Pulmonary artery endothelial cell (primary cell): ENCODE data around the gene PELI2. TPM values are rescaled to one million over a fixed set of nuclear protein-coding genes. Genes with fewer than 3 reads are reported as not detected.

ENCODE experiments used
- DNase-seq: peaks from one replicate; pipeline ENCODE4 v3.0.0-alpha.2; 2011; ENCODE audit warnings: low read depth, low spot score
- total RNA-seq: library from RNA; depleted of rRNA; stranded (reverse); fragments of >200 nt; gene quantifications from 2 replicates; pipeline ENCODE4 v1.2.3, GENCODE V29; 2014

The PELI2 gene
- total RNA-seq, 1 donor from 2014 or later = 13.6 TPM

DNA sequence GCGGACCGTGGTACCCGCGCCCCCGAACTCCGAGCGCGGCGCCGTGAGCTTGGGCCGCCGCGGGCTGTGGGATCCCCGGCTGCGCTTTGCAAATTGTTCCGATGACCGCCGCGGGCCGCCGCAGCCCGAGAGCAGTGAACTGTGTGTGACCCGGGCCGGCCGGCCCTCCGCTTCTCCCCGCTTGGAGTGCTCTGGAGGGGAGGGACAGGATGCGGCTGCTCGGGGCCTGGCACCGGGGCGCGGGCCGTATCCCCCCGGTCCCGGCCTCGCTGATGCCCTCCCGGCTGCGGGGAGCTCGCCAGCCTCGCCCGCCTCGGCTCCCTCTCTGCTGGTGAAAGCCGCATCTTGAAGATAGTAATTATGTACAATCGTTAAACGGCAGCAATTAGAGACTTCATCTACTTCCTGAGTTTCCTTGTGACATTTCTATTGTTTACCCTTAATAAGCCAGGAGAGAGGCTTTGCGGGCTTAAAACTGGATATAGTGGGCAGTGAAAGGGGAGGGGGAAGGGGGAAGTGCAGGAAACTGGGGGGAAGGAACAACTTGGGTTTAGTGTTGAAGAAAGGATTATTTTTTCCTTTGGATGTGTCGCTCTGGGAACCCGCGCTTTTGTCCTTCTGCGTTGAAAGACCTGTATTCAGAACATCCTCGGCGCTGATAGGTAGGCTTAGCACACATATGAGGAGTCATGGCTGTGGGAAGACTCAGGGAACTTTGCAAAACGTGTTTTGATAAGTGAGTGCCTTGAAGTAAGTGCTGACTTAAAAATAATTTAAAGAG lies 1.2 kb downstream of the PELI2 start:
- no peak for DNase-seq

DNA sequence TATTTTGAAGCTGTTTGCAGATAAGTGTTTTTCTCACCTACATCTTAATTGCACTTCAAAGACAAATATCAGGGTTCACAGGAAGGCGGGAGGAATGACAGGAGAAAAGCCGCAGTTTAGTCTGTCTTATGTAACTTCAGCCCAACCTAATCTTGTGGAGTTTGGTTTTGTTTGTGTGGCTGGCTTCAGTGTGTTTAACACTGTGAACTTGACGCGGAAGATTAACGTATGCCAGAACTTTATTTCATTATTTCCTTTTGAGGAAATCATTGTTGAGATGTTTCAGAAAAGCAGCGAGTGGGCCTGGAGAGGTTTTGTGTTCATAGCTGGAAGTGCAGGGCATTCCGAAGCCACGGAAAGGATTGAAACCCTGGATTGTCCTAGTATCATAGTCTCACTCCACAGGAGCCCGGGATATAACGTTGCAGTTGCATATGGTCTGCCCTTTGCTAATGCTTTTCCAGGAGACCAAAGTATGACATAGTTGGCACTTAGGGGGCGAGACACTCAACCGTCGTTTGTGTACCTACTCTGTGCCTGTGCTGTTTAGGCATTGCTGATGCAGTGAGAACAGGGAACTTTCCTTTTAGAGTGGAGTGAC lies 2.0 kb downstream of the PELI2 start:
- DNase-seq = no peak

DNA sequence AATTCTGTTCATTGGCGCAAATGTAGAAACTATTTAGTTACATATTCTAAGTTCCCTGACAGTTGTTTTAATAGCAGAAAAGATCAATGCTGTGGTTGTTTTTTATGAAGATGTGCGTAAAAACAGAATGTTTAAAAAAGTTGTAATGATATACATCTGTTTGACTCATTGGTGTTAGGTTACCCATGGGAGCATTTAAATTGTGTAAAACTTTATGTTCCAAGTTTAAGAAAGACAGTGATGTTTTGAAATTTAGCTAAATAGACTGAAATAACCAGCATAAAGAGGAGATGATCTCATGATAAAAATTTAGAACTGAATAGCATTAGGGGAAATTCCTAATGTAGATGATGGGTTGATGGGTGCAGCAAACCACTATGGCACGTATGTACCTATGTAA lies 3.6 kb downstream of the PELI2 start:
- no peak for DNase-seq

DNA sequence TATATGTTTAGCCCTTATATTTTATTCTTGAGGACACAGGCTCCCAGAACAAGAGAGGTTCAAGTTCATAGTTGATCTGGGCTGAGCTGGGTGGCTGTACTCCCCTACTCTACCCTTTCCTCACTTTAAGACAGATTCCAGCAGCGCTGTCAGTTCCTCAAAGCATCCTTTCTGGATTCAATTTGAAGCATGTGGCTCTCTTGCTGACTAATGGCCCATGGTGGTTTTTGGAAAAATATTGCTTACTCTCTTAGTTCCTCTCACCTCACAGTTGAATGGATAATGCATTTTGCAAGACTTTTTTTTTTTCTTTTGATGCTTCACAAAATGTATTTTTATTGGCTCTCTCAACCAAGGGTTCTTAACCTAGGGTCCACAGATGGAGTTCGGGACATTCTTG lies 4.1 kb downstream of the PELI2 start:
- DNase-seq = no peak

DNA sequence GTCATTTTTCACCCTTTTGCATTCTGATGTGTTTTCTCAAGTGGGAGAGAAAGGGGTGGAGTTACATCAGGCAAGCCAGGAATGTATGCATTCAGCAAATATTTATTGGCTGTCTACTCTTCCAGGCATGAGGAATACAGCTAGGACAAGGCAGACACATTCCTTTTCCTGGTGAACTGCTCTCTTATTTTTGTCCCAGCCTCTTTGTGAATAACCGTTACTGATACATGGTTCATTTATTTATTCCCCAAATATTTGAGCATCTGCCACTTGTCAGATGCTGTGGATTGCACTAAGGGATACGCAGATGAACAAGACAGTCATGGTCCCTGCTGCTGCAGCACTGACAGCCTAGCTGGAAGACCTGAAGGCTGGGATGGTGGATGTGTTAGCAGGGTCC lies 6.1 kb downstream of the PELI2 start:
- no peak for DNase-seq

DNA sequence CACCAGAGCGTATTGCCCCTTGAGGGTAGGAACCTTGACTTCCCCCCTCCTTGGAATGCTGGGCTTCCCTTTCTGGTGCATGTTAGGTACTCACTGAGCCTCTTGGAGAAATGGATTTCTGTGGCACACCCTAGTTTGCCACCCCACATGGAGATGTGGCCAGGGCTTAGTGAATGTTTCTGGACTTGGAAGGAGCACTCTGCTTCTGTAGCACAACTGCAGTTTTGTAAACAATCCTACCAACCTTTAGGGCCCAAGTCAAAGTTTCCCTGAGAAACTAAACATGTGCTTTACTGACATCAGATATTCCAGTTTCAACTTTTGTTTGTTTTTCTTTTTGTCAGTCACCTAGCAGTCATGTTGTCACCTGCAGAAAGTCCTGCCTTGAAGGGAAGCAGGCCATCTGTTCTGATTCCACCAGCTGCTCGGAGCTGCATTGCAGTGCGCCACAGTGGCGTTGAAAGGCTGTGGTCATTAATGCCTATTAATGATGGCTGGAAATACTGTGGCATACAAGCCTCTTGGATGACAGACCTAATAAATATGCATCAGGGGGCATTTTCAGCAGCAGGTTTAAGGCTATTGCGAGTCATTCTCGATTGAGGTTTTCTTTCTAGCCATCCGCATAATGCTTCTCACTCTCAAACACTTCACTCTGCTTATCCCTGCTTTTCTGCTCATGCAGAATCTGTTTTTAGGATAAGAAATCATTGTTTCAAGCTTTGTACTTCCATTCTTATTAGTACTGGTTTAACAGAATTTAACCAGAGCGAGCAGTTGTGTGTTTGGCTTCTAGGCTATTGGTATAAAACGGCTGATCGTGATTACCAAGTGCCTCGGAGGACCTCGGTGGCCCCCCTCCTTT lies 7.8 kb downstream of the PELI2 start:
- DNase-seq = no peak

DNA sequence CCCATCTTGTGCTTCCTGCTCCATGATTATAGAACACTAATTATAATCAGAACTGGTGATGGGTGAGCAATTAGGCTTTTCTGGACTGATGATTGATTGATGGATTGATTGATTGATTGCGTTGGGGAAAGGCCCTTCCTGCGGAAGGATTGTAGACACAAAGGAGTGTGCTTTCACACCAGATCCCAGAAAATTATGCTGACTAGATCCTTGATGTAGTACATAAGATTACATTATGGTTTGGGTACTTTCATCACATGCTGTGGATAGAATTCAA lies 8.4 kb downstream of the PELI2 start:
- no peak for DNase-seq

DNA sequence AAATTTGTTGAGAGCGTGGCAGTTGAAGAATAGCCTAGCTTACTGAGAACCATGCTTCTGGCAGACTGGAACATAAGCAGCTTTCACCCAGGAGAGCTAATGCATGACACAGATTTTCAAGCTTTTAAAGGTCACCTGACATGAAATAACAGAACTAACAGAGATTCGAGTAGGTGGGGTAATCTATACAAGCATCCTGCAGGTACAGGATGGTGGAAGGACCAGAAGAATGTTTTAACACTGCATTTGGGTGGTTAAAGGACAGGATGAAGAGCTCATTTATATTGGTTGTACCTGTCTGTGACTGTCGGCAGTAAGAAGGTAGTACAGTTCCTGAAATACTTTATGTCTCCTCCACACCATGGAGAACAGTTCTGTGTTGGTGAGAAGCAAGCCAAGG lies 8.9 kb downstream of the PELI2 start:
- no peak for DNase-seq

DNA sequence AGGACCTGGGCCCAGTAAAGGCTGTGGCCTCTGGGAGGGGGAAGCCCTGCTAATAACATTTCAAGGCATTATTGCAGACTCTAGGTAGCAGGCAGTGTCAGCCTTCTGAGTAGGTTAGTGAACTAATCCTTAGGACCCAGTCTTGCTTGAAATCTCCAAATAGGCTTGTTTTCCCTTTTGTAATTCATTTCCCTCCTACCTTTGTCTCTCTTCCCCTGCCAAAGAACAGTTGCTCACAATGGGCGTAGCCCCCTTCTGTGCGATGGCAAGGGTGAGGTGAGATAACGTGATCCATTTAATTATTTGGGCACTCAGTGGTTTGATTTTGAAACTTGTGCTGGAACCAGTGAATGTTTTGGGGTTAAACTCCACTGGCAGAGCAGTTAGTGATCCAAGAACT lies 10.9 kb downstream of the PELI2 start:
- DNase-seq = no peak

DNA sequence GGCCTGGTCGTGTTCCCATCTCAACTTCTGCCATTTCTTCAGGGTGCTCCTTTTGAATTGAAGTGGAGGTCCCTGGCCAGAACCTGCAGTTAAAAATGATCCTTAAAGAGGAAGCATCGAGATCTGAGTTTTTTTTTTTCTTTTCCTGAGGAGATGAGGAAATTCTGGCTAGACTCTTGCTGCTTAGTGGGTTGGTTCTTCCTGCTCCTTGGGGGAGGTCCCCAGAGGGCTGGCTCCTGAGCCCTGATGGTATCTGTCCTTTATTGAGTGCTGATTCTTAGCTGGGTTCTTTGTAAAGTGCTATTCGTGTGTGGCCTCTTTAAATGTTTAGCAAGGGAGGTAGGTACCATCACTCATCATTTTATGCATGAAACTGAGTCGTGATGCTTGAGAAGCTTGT lies 11.7 kb downstream of the PELI2 start:
- DNase-seq = no peak

DNA sequence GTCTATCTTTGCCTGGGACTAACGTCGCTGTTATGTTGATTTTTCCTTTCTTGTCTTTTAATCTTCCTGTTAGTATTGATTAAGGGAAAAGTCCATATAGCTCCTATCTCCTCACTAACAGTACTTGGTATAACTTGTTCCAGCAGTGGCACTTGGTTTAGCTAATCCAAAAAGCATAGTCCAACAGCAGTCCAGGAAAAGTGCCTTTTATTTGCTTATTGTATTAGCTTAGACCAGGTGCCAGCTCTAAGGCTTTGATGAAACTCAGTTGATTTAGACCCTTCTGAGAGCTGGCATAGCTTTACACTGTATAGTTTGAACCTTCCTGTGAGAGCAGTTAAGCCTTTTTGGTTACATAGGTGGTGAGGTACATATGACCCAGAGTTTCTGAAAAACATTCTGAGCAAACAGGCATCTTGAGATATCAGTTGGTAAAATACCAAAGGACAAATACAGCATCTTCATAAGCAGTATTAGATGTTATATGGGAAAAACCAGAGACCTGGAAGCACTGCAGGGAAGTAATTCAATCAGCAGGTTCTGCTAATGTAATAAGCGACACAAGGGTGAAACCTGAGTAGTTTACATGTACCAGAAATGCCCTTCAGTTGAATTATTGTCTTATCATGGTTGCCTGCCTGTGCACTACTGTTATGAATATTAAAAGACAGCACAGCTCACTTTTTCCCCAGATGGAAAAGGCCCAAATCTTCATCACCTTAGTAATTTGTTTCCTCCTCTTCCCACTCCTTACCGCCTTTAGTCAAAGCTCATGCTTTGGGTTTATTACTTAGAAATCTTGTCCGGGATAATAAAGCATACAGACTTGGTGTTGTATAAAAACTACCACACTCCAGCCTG lies 13.0 kb downstream of the PELI2 start:
- DNase-seq = no peak

DNA sequence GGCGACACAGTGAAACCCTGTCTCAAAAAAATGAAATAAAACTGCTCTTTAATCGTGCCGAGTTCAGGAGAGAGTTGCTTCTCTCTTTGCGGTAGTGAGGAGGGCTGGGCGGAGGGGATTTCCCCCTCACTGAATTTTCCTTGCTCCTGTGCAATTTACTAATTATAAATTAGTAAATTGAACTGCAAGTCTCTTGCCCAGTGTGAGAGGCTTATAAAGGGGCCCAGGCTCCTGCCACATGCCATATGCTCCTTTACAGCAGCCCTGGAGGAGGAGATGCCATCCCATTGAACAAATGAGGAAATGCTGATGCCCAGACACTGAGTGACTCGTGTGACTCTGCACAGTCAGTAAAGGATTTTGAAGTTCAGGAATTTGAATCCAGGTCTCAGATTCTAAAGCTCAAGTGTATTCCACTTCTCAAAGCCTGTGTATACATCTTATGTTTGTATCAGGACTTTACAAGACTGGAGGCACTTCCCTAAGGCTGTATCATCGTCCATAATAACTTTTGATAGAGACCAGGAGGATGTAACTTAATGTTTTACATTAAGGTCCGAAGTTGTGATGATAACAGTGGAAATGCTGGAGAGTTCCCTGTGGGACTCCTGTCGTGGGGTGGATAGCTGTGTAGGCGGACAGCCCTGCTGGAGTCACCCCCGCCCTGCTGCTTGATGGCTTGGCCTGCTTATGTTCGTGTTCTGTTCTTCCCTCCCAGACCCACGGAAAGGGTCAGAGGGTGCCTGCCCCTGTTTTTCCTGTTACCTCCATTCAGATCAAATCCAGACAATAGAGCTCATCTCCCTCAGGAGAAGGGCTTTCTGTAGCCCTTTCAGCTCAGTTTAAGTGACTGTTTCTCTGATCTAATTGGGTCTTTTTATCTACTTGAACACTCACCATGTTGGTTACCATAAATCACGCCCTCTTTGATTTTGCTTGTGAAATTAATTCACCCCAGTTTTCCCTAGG lies 13.9 kb downstream of the PELI2 start:
- DNase-seq = no peak

DNA sequence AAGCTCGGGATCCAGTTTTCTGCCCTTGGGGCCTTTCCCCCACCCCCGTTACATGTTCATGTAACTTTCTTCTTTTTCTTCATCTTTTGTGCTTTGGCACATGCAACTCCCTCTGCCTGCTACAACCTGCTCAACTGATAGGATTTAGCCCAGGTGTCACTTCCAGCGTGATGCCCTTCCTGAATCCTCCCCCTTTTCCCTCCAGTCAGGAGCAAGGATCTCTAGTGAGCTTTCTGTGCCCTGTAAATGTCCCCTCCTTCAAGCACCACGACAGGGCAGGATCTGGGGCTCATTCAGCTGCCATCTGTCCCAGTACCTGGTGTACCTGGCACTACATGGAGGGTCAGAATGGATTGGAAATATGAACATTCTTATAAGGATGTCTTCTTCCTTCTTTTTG lies 15.3 kb downstream of the PELI2 start:
- no peak for DNase-seq

DNA sequence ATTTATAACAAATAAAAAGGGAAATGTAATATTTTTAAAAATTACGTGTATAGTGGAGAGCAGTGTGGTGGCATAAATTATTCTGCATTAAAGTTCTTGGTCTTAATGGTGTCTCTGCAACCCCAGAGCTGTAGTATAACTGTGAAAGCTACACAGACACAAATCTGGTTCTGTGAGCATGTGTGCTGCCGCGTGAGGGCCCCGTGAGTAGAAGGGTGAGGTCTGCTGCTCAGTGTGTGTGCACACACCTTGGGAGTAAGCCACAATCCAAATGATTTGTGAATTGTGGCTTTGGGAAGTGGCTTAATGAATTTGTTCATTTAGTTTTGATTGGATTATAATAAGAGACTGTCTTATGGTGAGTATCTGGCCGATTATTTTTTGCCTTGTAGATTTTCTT lies 16.8 kb downstream of the PELI2 start:
- no peak for DNase-seq

DNA sequence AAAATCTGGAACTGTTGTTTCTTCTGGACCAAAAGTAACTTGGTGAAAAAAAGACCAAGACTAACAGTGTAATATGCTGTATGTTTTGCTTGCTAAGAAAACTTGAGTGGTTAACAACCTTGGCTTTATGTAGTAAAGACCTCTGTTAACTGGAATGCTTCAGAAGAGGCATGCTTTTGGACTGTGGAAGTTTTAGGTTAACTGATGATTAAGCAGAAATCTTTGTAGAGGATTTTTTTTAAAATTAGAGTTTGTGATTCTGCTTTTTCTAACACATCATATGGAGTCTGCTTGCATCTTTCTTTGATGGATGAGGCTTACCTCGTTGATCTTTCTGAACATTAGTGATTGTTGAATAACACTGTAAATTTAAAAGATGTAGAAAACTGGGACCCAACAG lies 17.5 kb downstream of the PELI2 start:
- DNase-seq = no peak

DNA sequence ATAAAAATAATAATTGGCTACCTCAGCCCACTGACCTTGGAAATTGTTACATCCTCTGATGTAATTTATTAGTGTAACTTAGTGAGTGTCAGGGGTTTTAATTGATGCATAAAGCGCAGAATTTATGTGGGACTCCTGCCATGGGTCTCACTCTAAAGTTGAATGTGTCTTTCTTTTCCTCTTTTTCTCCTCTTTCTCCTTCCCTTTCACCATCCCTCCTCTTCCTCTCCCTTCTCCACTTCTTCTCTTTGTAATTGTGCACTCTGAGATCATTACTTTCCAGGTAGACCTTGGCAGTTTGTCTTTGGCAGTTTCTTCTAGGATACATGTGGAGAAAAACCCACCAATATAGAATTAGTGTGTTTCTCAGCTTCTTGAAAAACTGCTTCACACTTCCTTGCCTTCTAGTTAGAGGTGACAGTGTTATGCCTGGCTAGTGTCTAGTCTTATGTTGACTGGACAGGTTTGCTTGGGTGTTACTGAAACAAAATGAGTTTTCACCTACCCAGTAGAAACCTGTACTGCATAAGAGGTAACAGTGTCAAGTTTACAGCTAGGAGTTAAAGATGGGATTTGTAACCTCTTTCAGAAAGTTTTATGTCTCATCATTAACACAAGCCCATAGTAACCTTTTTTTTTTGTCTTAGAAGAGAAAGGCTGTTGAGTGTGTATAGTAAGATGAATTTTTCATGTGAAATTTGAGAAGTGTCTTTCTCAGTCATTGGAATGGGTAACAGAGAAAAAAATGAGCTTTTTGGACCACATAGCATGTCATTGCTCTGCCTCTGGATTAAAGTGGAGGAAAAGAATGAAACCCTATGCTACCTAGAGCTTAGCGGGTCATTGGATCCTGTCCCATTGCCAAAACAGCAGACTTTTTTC lies 18.6 kb downstream of the PELI2 start:
- no peak for DNase-seq

DNA sequence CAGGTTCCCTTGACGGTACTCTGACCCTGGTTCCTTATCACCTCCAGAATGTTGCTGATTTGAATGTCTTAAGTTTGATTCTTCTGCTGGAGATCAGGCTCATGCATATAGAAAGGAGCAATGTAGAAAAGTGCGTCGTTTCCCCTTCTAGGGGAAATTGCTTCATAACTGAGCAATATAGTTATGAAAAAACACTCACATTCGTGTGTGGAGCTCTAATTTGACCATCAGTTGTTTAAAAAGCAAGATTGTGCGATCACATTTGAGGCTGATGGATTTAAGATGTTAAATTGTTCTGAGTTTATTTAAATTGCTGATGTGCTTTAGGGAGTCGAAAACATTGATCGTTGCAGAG lies 19.2 kb downstream of the PELI2 start:
- DNase-seq = no peak

DNA sequence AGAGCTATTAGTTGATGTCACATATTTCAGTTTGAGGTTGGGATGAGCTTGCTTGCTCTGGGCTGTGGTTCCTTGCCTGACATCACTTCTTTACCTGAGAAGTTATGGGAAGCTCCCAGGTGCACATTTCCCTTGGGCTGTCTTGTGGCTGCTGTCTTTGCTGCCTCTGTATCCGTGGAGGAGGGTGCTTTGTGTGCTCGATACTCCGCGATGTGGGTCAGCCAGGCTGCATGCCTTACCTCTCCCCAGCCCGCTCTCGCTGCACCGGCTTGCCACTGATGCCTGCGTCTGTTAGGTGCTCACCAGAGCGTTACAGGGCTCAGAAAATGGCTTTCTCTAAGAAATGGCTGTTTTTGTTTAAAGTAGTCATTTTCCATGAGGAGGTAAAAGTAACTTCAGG lies 19.6 kb downstream of the PELI2 start:
- no peak for DNase-seq

DNA sequence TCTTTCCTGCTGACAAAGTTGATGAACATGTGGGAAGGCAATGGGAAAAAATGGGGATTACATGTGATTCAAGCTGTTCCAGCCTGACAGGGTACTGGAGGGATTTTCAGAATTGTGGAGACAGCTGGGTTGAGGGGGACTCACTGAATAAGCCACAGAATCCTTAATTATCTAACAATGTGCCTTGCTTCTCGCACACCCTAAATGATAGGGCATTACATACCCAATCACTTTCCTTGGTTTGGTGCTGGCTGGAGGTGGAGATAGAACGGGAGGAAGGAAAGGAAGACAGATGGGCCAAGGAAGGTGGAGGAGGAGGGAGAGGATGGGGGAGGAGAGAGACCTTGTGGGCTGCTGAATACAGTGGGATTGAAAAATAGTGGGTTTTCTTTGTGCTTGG lies 20.7 kb downstream of the PELI2 start:
- DNase-seq = no peak

DNA sequence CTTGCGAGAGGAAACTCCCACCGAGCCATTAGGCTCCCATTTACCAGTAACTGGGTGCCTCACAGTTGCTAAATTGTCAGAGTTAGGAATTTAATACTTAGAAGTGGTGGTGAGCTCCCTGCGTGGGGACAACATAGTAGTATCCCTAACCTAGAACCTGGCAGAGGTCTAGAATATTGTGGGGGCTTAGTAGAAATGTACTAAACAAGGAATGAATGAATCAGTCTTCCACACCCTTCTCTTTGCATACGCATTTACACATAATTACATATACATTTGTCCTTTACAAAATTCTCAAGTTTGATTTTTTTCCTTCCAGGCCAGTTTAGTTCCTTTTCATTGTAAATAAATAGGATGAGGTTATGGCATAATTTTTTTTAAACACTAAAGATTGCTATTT lies 24.1 kb downstream of the PELI2 start:
- DNase-seq = no peak
